GM23248 (cell line): ENCODE results near the gene ZFAND2B.

Source experiments
- EZH2 ChIP-seq: fragments of 200-600 bp; sonication (generic); IDR thresholded peaks from 2 replicates; pipeline ENCODE4 v1.6.1; 2018; ENCODE audit warnings: antibody characterized with exemption, mild to moderate bottlenecking; ENCODE audit not compliant: insufficient read depth, poor library complexity, severe bottlenecking
- EZH2phosphoT487 ChIP-seq: fragments of 200-600 bp; sonication (generic); IDR thresholded peaks from 2 replicates; pipeline ENCODE4 v1.6.1; 2018; ENCODE audit warnings: antibody characterized with exemption, moderate library complexity, mild to moderate bottlenecking, low read depth; ENCODE audit not compliant: insufficient read depth

GRCh38 chr2:219159771-219160185 is 46.8 kb upstream of the ZFAND2B start:
- TF ChIP-seq EZH2 (no peak), EZH2phosphoT487 (no peak)
